Immature natural killer cell (primary cell): ENCODE results near the gene TNFRSF17. TPM values are rescaled to one million over a fixed set of nuclear protein-coding genes. Genes with fewer than 3 reads are reported as not detected.

ENCODE experiments used
- DNase-seq, 3 donors: peaks; one replicate each; pipeline ENCODE4 v3.0.0; 2022; ENCODE audit warnings: mixed read lengths in 1 of 3
- H3K27ac Mint-ChIP-seq, 6 donors: one replicate each; pipeline ENCODE4 v1.8.0; 2020; ENCODE audit warnings: mixed read lengths in 6 of 6, mild to moderate bottlenecking in 5 of 6, inconsistent platforms in 4 of 6, moderate library complexity in 3 of 6
- H3K27me3 Mint-ChIP-seq, 3 donors: one replicate each; pipeline ENCODE4 v1.8.0; 2020 to 2021; ENCODE audit warnings: low read depth in 3 of 3, mild to moderate bottlenecking in 3 of 3, mixed read lengths in 3 of 3, moderate library complexity in 3 of 3, inconsistent platforms in 1 of 3
- H3K36me3 Mint-ChIP-seq, 3 donors: one replicate each; pipeline ENCODE4 v1.8.0; 2020; ENCODE audit warnings: mixed read lengths in 3 of 3, inconsistent platforms in 2 of 3, mild to moderate bottlenecking in 2 of 3
- H3K4me1 Mint-ChIP-seq, 2 donors: one replicate each; pipeline ENCODE4 v1.8.0; 2020; ENCODE audit warnings: inconsistent platforms in 2 of 2, mild to moderate bottlenecking in 2 of 2, mixed read lengths in 2 of 2, moderate library complexity in 1 of 2
- H3K4me3 Mint-ChIP-seq, 5 donors: one replicate each; pipeline ENCODE4 v1.8.0; 2020; ENCODE audit warnings: mild to moderate bottlenecking in 5 of 5, mixed read lengths in 5 of 5, inconsistent platforms in 3 of 5, moderate library complexity in 3 of 5
- H3K9me3 Mint-ChIP-seq, 6 donors: one replicate each; pipeline ENCODE4 v1.8.0; 2020; ENCODE audit warnings: mild to moderate bottlenecking in 6 of 6, mixed read lengths in 6 of 6, inconsistent platforms in 4 of 6, moderate library complexity in 3 of 6
- polyA plus RNA-seq, 3 donors: library from polyadenylated mRNA; unstranded; fragments of 300-500 nt; fragmentation: Illumina TruSeq; gene quantifications; one replicate each; pipeline ENCODE4 v1.2.3, GENCODE V29; 2021

The TNFRSF17 gene
- polyA plus RNA-seq, 3 donors from 2014 or later, result not detected

GRCh38 chr16:12000032-12000431, 35.0 kb downstream of the TNFRSF17 start:
- no peak overlapping the region for H3K4me3 Mint-ChIP-seq
- no peak overlapping the region for H3K27ac Mint-ChIP-seq
- DNase-seq, result no peak
- no peaks in the 10 kb centered on the region for H3K9me3 Mint-ChIP-seq
- peaks cover 0 to 10% (median 9%) of the 10 kb centered on the region in 3 donors for H3K36me3 Mint-ChIP-seq
- H3K4me1 Mint-ChIP-seq, result peaks cover 13 to 14% of the 10 kb centered on the region in 2 donors
- peaks cover 0 to 2% (median 0%) of the 10 kb centered on the region in 3 donors for H3K27me3 Mint-ChIP-seq

GRCh38 chr16:12002447-12003006, 37.5 kb downstream of the TNFRSF17 start:
- H3K36me3 Mint-ChIP-seq, result peaks cover 0 to 14% (median 10%) of the 10 kb centered on the region in 3 donors
- no peak overlapping the region for H3K27ac Mint-ChIP-seq
- no peaks in the 10 kb centered on the region for H3K9me3 Mint-ChIP-seq

GRCh38 chr16:12006637-12007036, 41.6 kb downstream of the TNFRSF17 start:
- Mint-ChIP-seq H3K4me1 (no peaks in the 10 kb centered on the region), H3K27ac (no peak overlapping the region), H3K9me3 (no peaks in the 10 kb centered on the region), H3K4me3 (no peak overlapping the region), H3K27me3 (peaks cover 0 to 2% (median 0%) of the 10 kb centered on the region in 3 donors), H3K36me3 (peaks cover 0 to 14% (median 7%) of the 10 kb centered on the region in 3 donors)
- DNase-seq, result no peak

More at GRCh38 chr16:12002447-12003006, 37.5 kb downstream of the TNFRSF17 start:
- Mint-ChIP-seq H3K4me1 (peaks cover 0 to 7% of the 10 kb centered on the region in 2 donors), H3K27me3 (peaks cover 0 to 2% (median under 1%) of the 10 kb centered on the region in 3 donors), H3K4me3 (no peak overlapping the region)
- no peak for DNase-seq

GRCh38 chr16:12009462-12009861, 44.5 kb downstream of the TNFRSF17 start:
- Mint-ChIP-seq H3K27ac (no peak overlapping the region), H3K9me3 (peaks cover 0 to 2% (median 0%) of the 10 kb centered on the region in 6 donors), H3K4me1 (no peaks in the 10 kb centered on the region), H3K4me3 (no peak overlapping the region), H3K36me3 (peaks cover 0 to 11% (median 6%) of the 10 kb centered on the region in 3 donors), H3K27me3 (peaks cover 0 to 2% (median 0%) of the 10 kb centered on the region in 3 donors)
- no peak for DNase-seq

GRCh38 chr16:12009922-12010321, 44.9 kb downstream of the TNFRSF17 start:
- Mint-ChIP-seq H3K27me3 (peaks cover 0 to 2% (median 0%) of the 10 kb centered on the region in 3 donors), H3K4me3 (no peak overlapping the region), H3K36me3 (peaks cover 0 to 6% (median 2%) of the 10 kb centered on the region in 3 donors), H3K27ac (no peak overlapping the region), H3K4me1 (no peaks in the 10 kb centered on the region), H3K9me3 (peaks cover 0 to 2% (median 0%) of the 10 kb centered on the region in 6 donors)
- DNase-seq, result no peak

- no peak for DNase-seq
- Mint-ChIP-seq H3K9me3 (peaks cover 0 to 2% (median 0%) of the 10 kb centered on the region in 6 donors), H3K27me3 (peaks cover 0 to 2% (median 0%) of the 10 kb centered on the region in 3 donors), H3K36me3 (peaks cover 0 to 2% (median 0%) of the 10 kb centered on the region in 3 donors), H3K4me1 (no peaks in the 10 kb centered on the region), H3K4me3 (no peak overlapping the region), H3K27ac (no peak overlapping the region)
Observed at GRCh38 chr16:12010388-12011251, 45.6 kb downstream of the TNFRSF17 start.

GRCh38 chr16:12011565-12011964, 46.6 kb downstream of the TNFRSF17 start:
- Mint-ChIP-seq H3K36me3 (peaks cover 0 to 2% (median 0%) of the 10 kb centered on the region in 3 donors), H3K4me3 (no peak overlapping the region), H3K9me3 (peaks cover 0 to 2% (median 0%) of the 10 kb centered on the region in 6 donors), H3K27me3 (peaks cover 0 to 2% (median 0%) of the 10 kb centered on the region in 3 donors), H3K4me1 (no peaks in the 10 kb centered on the region), H3K27ac (no peak overlapping the region)
- no peak for DNase-seq

GRCh38 chr16:12016291-12016947, 51.4 kb downstream of the TNFRSF17 start:
- Mint-ChIP-seq H3K27me3 (peaks cover 0 to 1% (median 0%) of the 10 kb centered on the region in 3 donors), H3K36me3 (no peaks in the 10 kb centered on the region), H3K4me3 (no peak overlapping the region), H3K9me3 (peaks cover 0 to 2% (median 0%) of the 10 kb centered on the region in 6 donors), H3K4me1 (no peaks in the 10 kb centered on the region), H3K27ac (no peak overlapping the region)
- DNase-seq, result no peak

- H3K9me3 Mint-ChIP-seq, result peaks cover 0 to 2% (median 0%) of the 10 kb centered on the region in 6 donors
- no peak for DNase-seq
- H3K27ac Mint-ChIP-seq, result no peak overlapping the region
- H3K27me3 Mint-ChIP-seq, result peaks cover 0 to 1% (median 0%) of the 10 kb centered on the region in 3 donors
- H3K4me3 Mint-ChIP-seq, result no peak overlapping the region
- no peaks in the 10 kb centered on the region for H3K4me1 Mint-ChIP-seq
- H3K36me3 Mint-ChIP-seq, result no peaks in the 10 kb centered on the region
Observed at GRCh38 chr16:12017558-12017957, 52.5 kb downstream of the TNFRSF17 start.

Other genes starting within 250 kb of the TNFRSF17 start
- 10 to 100 TPM; 35.6 to 57.2 (median 46.9) TPM for gene TXNDC11, start 222.4 kb upstream of the TNFRSF17 start, polyA plus RNA-seq
- 10 to 100 TPM; 20.3 to 34.2 (median 29.2) TPM for gene ZC3H7A, start 168.0 kb upstream of the TNFRSF17 start, polyA plus RNA-seq
- 100 to 1,000 TPM in 2 of 3 donors, 10 to 100 TPM in 1; 37.4 to 206 (median 161) TPM for gene RSL1D1, start 113.7 kb upstream of the TNFRSF17 start, polyA plus RNA-seq
- gene GSPT1, start 49.3 kb upstream of the TNFRSF17 start, polyA plus RNA-seq, result 10 to 100 TPM; 45.6 to 63.0 (median 58.7) TPM
- gene NPIPB2, start 23.2 kb upstream of the TNFRSF17 start, polyA plus RNA-seq, result 1 to 10 TPM in 1 of 3 donors, not detected in 2; 1.9 TPM
- 10 to 100 TPM in 1 of 3 donors, 1 to 10 TPM in 2; 2.4 to 22.8 (median 6.7) TPM for gene SNX29, start 11.5 kb downstream of the TNFRSF17 start, polyA plus RNA-seq